ENCODE results near the gene CX3CL1. TPM values are rescaled to one million over a fixed set of nuclear protein-coding genes. Genes with fewer than 3 reads are reported as not detected.

Gene CX3CL1
- total and polyA plus RNA-seq, 2 of the 13 experiments (the other 11 are each of a cell fraction or from before 2014, with no cell fraction given) = 57.3 to 60.8 TPM

- TF ChIP-seq ZNF574 (CRISPR knock-in tag; IDR thresholded peaks at IDR 0.05) (no peak; the same call in 1 of the 2 replicates), ZNF577 (CRISPR knock-in tag; IDR thresholded peaks at IDR 0.05; ENCODE audit: borderline replicate concordance, low read depth) (no peak), DPF2 (CRISPR knock-in tag; IDR thresholded peaks at IDR 0.05; ENCODE audit: borderline replicate concordance, low read depth) (peak; percentile 8; the same call in 1 of the 2 replicates), CENPX (CRISPR knock-in tag; IDR thresholded peaks at IDR 0.05) (no peak), ZSCAN20 (CRISPR knock-in tag; IDR thresholded peaks at IDR 0.05; ENCODE audit: borderline replicate concordance) (0 out of 2 replicates have a peak, but pooled peaks have one; percentile 51), SRSF1 (optimal IDR thresholded peaks at IDR 0.05; ENCODE audit: low read depth, low read length) (no peak), RBM22 (optimal IDR thresholded peaks at IDR 0.05; ENCODE audit: low read length) (peak; percentile 76), ZNF20 (CRISPR knock-in tag; IDR thresholded peaks at IDR 0.05) (no peak), ZNF460 (CRISPR knock-in tag; IDR thresholded peaks at IDR 0.05; ENCODE audit: borderline replicate concordance) (no peak), HMG20A (CRISPR knock-in tag; IDR thresholded peaks at IDR 0.05; ENCODE audit: borderline replicate concordance) (no peak), TSC22D2 (CRISPR knock-in tag; IDR thresholded peaks at IDR 0.05; ENCODE audit: borderline replicate concordance) (peak; percentile 39; the same call in 1 of the 2 replicates), ZEB1 (IDR thresholded peaks at IDR 0.05; ENCODE audit: insufficient replicate concordance, low read depth) (no peak), ZNF503 (CRISPR knock-in tag; IDR thresholded peaks at IDR 0.05) (peak; percentile 55; the same call in 1 of the 2 replicates), NKX3-1 (CRISPR knock-in tag; IDR thresholded peaks at IDR 0.05) (no peak; the same call in 1 of the 2 replicates), NFIB (CRISPR knock-in tag; IDR thresholded peaks at IDR 0.05; ENCODE audit: borderline replicate concordance) (no peak), RBAK (CRISPR knock-in tag; IDR thresholded peaks at IDR 0.05) (no peak), MYC (CRISPR knock-in tag; IDR thresholded peaks at IDR 0.05; ENCODE audit: borderline replicate concordance) (0 out of 2 replicates have a peak, but pooled peaks have one; percentile 11), ZNF264 (CRISPR knock-in tag; IDR thresholded peaks at IDR 0.05) (no peak), BRD4 (CRISPR knock-in tag; IDR thresholded peaks at IDR 0.05) (no peak), RBM39 (IDR thresholded peaks at IDR 0.05; ENCODE audit: low read depth, low read length, poor library complexity, severe bottlenecking) (peak; percentile 3), ZNF550 (CRISPR knock-in tag; IDR thresholded peaks at IDR 0.05; ENCODE audit: borderline replicate concordance) (no peak), ZNF367 (CRISPR knock-in tag; IDR thresholded peaks at IDR 0.05; ENCODE audit: borderline replicate concordance) (peak; percentile 45; the same call in 1 of the 2 replicates), IKZF5 (CRISPR knock-in tag; IDR thresholded peaks at IDR 0.05) (no peak)
These were observed 11.3 kb downstream of the CX3CL1 start (continued) for GRCh38 chr16:57383276-57384247.

All from HepG2 (cell line).